A549 (cell line): ENCODE data around the gene IL9R. TPM values are rescaled to one million over a fixed set of nuclear protein-coding genes. Genes with fewer than 3 reads are reported as not detected.

Source experiments
- ATAC-seq, 2 experiments: fragments of 200-7000 bp in 1 of 2; fragments of >200 bp in 1 of 2; cut with Nextera tagmentation in 1 of 2; cut with Tn5 transposase in 1 of 2; 3 replicates each; pipeline versions ENCODE4 v1.8.0 to v1.9.1; 2018 to 2020; ENCODE audit warnings: mild to moderate bottlenecking in 1 of 2, moderate library complexity in 1 of 2
- CTCF ChIA-PET: fragments of 300-600 bp; sonication (Branson Sonifier 250); formaldehyde crosslinking; extraction: SDS; loops from one replicate; lab custom pipeline; 2021; ENCODE audit warnings: antibody characterized with exemption, inconsistent platforms; lab: Yijun Ruan, JAX
- POLR2A ChIA-PET: fragments of 350-600 bp; formaldehyde crosslinking; extraction: SDS; loops from one replicate; lab custom pipeline; 2021; ENCODE audit warnings: antibody characterized with exemption, inconsistent platforms; lab: Yijun Ruan, JAX
- DNase-seq, 2 experiments: peaks; one replicate each; pipeline versions ENCODE4 v3.0.0 to v3.0.0-alpha.2; 2011 to 2016; ENCODE audit warnings: low read depth in 1 of 2, low spot score in 1 of 2
- FAIRE-seq: peaks from 2 replicates; lab custom pipeline; 2011; peaks lifted over from hg19 to GRCh38; lab: Jason Lieb, UNC
- H3K27ac ChIP-seq, 2 experiments: fragments of >200 bp; sonication (Bioruptor Twin); formaldehyde crosslinking; 3 replicates each; pipeline ENCODE4 v1.5.1; 2016 to 2017
- H3K4me1 ChIP-seq: fragments of >200 bp; sonication (Bioruptor Twin); formaldehyde crosslinking; 3 replicates; pipeline ENCODE4 v1.6.1; 2016
- H3K4me2 ChIP-seq: fragments of >200 bp; sonication (Bioruptor Twin); formaldehyde crosslinking; 3 replicates; pipeline ENCODE4 v1.6.1; 2016
- H3K4me3 ChIP-seq: fragments of >200 bp; sonication (Bioruptor Twin); formaldehyde crosslinking; 3 replicates; pipeline ENCODE4 v1.5.1; 2016
- H3K9me3 ChIP-seq: fragments of >200 bp; sonication (Bioruptor Twin); formaldehyde crosslinking; 3 replicates; pipeline ENCODE4 v1.6.1; 2016
- BHLHE40 ChIP-seq: IDR thresholded peaks from 2 replicates; pipeline ENCODE4 v1.6.1; 2012; ENCODE audit warnings: low read depth, low read length, inconsistent platforms
- CBX8 ChIP-seq: fragments of 200-600 bp; sonication (generic); IDR thresholded peaks from 2 replicates; pipeline ENCODE4 v1.6.1; 2016
- CHD2 ChIP-seq: fragments of 150-350 bp; IDR thresholded peaks from 2 replicates; pipeline ENCODE4 v1.6.1; 2014; ENCODE audit warnings: low read length; ENCODE audit not compliant: partially characterized antibody
- CHD4 ChIP-seq: fragments of 200-600 bp; sonication (generic); IDR thresholded peaks from 2 replicates; pipeline ENCODE4 v1.6.1; 2016; ENCODE audit warnings: antibody characterized with exemption, mild to moderate bottlenecking, borderline replicate concordance
- EP300 ChIP-seq, 2 experiments: fragments of >200 bp; sonication (Bioruptor Twin); formaldehyde crosslinking; IDR thresholded peaks; 2 replicates in 1 of 2; 3 replicates in 1 of 2; pipeline ENCODE4 v1.6.1; 2016 to 2017
- FOSB ChIP-seq: fragments of 250-450 bp; sonication (Bioruptor Pico); IDR thresholded peaks from 2 replicates; pipeline ENCODE4 v1.5.0; 2020; ENCODE audit warnings: mild to moderate bottlenecking, moderate library complexity
- FOSL2 ChIP-seq, 2 experiments: fragments of 450-650 bp in 1 of 2; fragments of >200 bp in 1 of 2; sonication (Bioruptor Twin) in 1 of 2; formaldehyde crosslinking; IDR thresholded peaks; 2 replicates each; pipeline versions ENCODE4 v1.5.0 to v1.6.1; 2016 to 2020; ENCODE audit warnings: mild to moderate bottlenecking in 1 of 2, moderate library complexity in 1 of 2
- FOXS1 ChIP-seq: fragments of 250-450 bp; sonication (Bioruptor Pico); IDR thresholded peaks from 2 replicates; pipeline ENCODE4 v1.5.0; 2020; ENCODE audit warnings: mild to moderate bottlenecking, moderate library complexity
- HEYL ChIP-seq: fragments of 250-450 bp; sonication (Bioruptor Pico); IDR thresholded peaks from 2 replicates; pipeline ENCODE4 v1.8.0; 2021; ENCODE audit warnings: mild to moderate bottlenecking, moderate library complexity
- JUN ChIP-seq, 2 experiments: fragments of >200 bp; sonication (Bioruptor Twin); formaldehyde crosslinking; IDR thresholded peaks; 2 replicates in 1 of 2; 3 replicates in 1 of 2; pipeline ENCODE4 v1.6.1; 2016 to 2017
- JUNB ChIP-seq: fragments of >200 bp; sonication (Bioruptor Twin); formaldehyde crosslinking; IDR thresholded peaks from 2 replicates; pipeline ENCODE4 v1.6.1; 2016
- KDM1A ChIP-seq: fragments of 200-600 bp; sonication (generic); IDR thresholded peaks from 2 replicates; pipeline ENCODE4 v1.6.1; 2016; ENCODE audit warnings: low read depth, mild to moderate bottlenecking
- KDM5A ChIP-seq: fragments of 200-600 bp; sonication (generic); IDR thresholded peaks from 2 replicates; pipeline ENCODE4 v1.6.1; 2016; ENCODE audit warnings: antibody characterized with exemption, mild to moderate bottlenecking
- MAFK ChIP-seq: fragments of 450-650 bp; IDR thresholded peaks from 2 replicates; pipeline ENCODE4 v1.6.1; 2014; ENCODE audit not compliant: partially characterized antibody
- MYC ChIP-seq: IDR thresholded peaks from 2 replicates; pipeline ENCODE4 v1.6.1; 2012; ENCODE audit warnings: mild to moderate bottlenecking, inconsistent platforms, low read length, improper control_type of control experiment, borderline replicate concordance
- NPAS2 ChIP-seq: fragments of 250-450 bp; sonication (Bioruptor Pico); IDR thresholded peaks from 2 replicates; pipeline ENCODE4 v1.8.0; 2022; ENCODE audit warnings: mild to moderate bottlenecking, moderate library complexity, borderline replicate concordance
- NR3C1 ChIP-seq: fragments of >200 bp; sonication (Bioruptor Twin); formaldehyde crosslinking; IDR thresholded peaks from 3 replicates; pipeline ENCODE4 v1.6.1; 2017
- RAD21 ChIP-seq, 2 experiments: fragments of >200 bp in 1 of 2; sonication (Bioruptor Twin) in 1 of 2; formaldehyde crosslinking in 1 of 2; IDR thresholded peaks in 1 of 2; conservative IDR thresholded peaks in 1 of 2; 2 replicates in 1 of 2; 3 replicates in 1 of 2; pipeline ENCODE4 v1.6.1; 2012 to 2018; ENCODE audit warnings: inconsistent platforms in 1 of 2
- RCOR1 ChIP-seq: fragments of 150-350 bp; IDR thresholded peaks from 2 replicates; pipeline ENCODE4 v1.6.1; 2014; ENCODE audit warnings: antibody characterized with exemption, low read length, low read depth
- SMC3 ChIP-seq: fragments of >200 bp; sonication (Bioruptor Twin); formaldehyde crosslinking; IDR thresholded peaks from 3 replicates; pipeline ENCODE4 v1.6.1; 2018; ENCODE audit warnings: inconsistent platforms
- SREBF2 ChIP-seq: fragments of 450-650 bp; IDR thresholded peaks from 2 replicates; pipeline ENCODE4 v1.6.1; 2014; ENCODE audit warnings: mild to moderate bottlenecking, moderate library complexity
- ZFP36 ChIP-seq: fragments of 450-650 bp; IDR thresholded peaks from 2 replicates; pipeline ENCODE4 v1.6.1; 2014; ENCODE audit warnings: borderline replicate concordance; ENCODE audit not compliant: partially characterized antibody
- WGBS: methylation state at CpG from one replicate; pipeline ENCODE4 v1.1.6; 2017; ENCODE audit errors: missing lambda C conversion rate; 5-methylcytosine and 5-hydroxymethylcytosine counted together
- polyA plus RNA-seq, 4 experiments: library from polyadenylated mRNA; depleted of rRNA in 3 of 4; stranded (reverse); fragments of >200 nt; fragmentation: RNase III in 1 of 4; extraction: RNeasy Plus Mini Kit Qiagen cat#74134 plus additional on column Dnase treatment in 1 of 4; gene quantifications; 2 replicates in 3 of 4; 3 replicates in 1 of 4; pipeline ENCODE4 v1.2.3, GENCODE V29; 2011 to 2017
- TF ChIP-seq, protein P1 (sequence below): fragments of >200 bp; sonication (Bioruptor Twin); formaldehyde crosslinking; IDR thresholded peaks from 2 replicates; pipeline ENCODE4 v1.6.1; 2016
- TF ChIP-seq, protein P2 (sequence below): fragments of >200 bp; sonication (Bioruptor Twin); formaldehyde crosslinking; IDR thresholded peaks from 3 replicates; pipeline ENCODE4 v1.5.1; 2016
- TF ChIP-seq, protein P3 (sequence below): fragments of 250-450 bp; sonication (Bioruptor Pico); IDR thresholded peaks from 2 replicates; pipeline ENCODE4 v1.5.0; 2021; ENCODE audit warnings: mild to moderate bottlenecking, moderate library complexity, borderline replicate concordance
- TF ChIP-seq, protein P4 (sequence below): fragments of 200-600 bp; sonication (generic); IDR thresholded peaks from 2 replicates; pipeline ENCODE4 v1.6.1; 2016; ENCODE audit warnings: antibody characterized with exemption, mild to moderate bottlenecking, moderate library complexity

Gene IL9R
- polyA plus RNA-seq, 2 of the 4 experiments (the other 2 are of a cell fraction): 0.06 to 0.12 TPM

DNA sequence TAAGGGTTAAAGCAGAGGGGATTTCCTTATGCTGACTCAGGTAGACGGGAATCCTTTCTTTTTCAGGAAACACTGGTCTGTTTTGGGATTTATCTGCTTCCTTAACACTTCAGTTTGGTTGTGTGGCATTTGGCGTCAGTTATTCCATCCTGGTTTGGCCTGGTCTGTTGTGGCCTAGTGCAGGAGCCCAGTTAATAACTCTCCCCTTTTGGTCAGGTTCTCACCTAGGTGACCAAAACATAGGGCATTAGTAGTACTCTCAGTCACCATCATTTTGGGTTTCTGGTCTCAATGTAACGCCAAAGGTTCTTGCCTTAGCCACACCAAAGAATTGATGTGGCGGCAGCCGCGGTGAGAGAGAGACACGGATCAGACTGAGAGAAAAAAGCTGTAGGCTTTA is 39.7 kb upstream of the IL9R start:
- no peak for FAIRE-seq
- Histone ChIP-seq H3K4me1 (no peaks in the 10 kb centered on the region), H3K9me3 (no peaks in the 10 kb centered on the region), H3K4me3 (no peak overlapping the region), H3K4me2 (no peak overlapping the region), H3K27ac (no peak overlapping the region)
- ChIA-PET POLR2A (no interaction called here), CTCF (no interaction called here)
- TF ChIP-seq BHLHE40 (no peak), NR3C1 (no peak), JUN (IDR thresholded peaks at IDR 0.05) (no peak), ZFP36 (no peak), FOSL2 (IDR thresholded peaks at IDR 0.05) (no peak), FOSL2 (CRISPR knock-in tag; IDR thresholded peaks at IDR 0.05) (no peak), RAD21 (conservative IDR thresholded peaks at IDR 0.05 in 1 of 2, IDR thresholded peaks at IDR 0.05 in 1 of 2) (no peak), SREBF2 (no peak), CBX8 (no peak), RCOR1 (no peak), MYC (no peak), JUNB (no peak), CHD2 (no peak), KDM1A (no peak), FOXS1 (CRISPR knock-in tag) (no peak), KDM5A (no peak), EP300 (IDR thresholded peaks at IDR 0.05) (no peak)
- TF ChIP-seq, protein P1, sequence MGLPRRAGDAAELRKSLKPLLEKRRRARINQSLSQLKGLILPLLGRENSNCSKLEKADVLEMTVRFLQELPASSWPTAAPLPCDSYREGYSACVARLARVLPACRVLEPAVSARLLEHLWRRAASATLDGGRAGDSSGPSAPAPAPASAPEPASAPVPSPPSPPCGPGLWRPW: no peak
- TF ChIP-seq, protein P2, sequence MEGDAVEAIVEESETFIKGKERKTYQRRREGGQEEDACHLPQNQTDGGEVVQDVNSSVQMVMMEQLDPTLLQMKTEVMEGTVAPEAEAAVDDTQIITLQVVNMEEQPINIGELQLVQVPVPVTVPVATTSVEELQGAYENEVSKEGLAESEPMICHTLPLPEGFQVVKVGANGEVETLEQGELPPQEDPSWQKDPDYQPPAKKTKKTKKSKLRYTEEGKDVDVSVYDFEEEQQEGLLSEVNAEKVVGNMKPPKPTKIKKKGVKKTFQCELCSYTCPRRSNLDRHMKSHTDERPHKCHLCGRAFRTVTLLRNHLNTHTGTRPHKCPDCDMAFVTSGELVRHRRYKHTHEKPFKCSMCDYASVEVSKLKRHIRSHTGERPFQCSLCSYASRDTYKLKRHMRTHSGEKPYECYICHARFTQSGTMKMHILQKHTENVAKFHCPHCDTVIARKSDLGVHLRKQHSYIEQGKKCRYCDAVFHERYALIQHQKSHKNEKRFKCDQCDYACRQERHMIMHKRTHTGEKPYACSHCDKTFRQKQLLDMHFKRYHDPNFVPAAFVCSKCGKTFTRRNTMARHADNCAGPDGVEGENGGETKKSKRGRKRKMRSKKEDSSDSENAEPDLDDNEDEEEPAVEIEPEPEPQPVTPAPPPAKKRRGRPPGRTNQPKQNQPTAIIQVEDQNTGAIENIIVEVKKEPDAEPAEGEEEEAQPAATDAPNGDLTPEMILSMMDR: no peak
- TF ChIP-seq, protein P3, sequence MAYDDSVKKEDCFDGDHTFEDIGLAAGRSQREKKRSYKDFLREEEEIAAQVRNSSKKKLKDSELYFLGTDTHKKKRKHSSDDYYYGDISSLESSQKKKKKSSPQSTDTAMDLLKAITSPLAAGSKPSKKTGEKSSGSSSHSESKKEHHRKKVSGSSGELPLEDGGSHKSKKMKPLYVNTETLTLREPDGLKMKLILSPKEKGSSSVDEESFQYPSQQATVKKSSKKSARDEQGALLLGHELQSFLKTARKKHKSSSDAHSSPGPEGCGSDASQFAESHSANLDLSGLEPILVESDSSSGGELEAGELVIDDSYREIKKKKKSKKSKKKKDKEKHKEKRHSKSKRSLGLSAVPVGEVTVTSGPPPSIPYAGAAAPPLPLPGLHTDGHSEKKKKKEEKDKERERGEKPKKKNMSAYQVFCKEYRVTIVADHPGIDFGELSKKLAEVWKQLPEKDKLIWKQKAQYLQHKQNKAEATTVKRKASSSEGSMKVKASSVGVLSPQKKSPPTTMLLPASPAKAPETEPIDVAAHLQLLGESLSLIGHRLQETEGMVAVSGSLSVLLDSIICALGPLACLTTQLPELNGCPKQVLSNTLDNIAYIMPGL: no peak
- TF ChIP-seq, protein P4, sequence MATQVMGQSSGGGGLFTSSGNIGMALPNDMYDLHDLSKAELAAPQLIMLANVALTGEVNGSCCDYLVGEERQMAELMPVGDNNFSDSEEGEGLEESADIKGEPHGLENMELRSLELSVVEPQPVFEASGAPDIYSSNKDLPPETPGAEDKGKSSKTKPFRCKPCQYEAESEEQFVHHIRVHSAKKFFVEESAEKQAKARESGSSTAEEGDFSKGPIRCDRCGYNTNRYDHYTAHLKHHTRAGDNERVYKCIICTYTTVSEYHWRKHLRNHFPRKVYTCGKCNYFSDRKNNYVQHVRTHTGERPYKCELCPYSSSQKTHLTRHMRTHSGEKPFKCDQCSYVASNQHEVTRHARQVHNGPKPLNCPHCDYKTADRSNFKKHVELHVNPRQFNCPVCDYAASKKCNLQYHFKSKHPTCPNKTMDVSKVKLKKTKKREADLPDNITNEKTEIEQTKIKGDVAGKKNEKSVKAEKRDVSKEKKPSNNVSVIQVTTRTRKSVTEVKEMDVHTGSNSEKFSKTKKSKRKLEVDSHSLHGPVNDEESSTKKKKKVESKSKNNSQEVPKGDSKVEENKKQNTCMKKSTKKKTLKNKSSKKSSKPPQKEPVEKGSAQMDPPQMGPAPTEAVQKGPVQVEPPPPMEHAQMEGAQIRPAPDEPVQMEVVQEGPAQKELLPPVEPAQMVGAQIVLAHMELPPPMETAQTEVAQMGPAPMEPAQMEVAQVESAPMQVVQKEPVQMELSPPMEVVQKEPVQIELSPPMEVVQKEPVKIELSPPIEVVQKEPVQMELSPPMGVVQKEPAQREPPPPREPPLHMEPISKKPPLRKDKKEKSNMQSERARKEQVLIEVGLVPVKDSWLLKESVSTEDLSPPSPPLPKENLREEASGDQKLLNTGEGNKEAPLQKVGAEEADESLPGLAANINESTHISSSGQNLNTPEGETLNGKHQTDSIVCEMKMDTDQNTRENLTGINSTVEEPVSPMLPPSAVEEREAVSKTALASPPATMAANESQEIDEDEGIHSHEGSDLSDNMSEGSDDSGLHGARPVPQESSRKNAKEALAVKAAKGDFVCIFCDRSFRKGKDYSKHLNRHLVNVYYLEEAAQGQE: no peak
- WGBS: 63% methylated on average over 7 of the region's 7 CpGs
- ATAC-seq: no peak
- no peak for DNase-seq

DNA sequence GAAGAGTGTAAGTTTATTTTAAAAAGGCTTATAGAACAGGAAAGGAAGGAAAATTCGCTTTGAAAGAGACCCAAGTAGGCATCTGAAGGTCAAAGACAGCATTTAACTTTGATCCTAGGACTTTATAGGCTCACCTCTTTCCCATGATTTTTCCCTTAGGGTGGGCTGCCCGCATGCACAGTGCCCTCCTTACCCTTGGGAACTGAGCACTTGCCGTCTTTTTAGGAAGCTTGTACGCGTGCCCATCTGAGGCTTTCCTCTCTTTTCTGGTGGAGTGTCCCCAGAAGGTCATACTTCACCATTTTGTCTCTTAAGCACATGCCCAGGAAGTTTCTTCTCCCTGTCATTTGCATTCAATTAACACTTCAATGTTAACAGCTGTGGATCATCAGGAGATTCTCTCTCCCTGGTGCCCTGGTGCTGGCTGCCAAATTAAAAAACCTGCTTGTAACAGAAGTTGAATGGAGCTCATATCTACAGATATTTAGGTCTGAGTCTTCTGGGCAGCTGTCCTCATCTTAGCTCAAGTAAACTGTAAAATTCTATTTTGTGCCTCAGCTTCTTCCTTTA is 38.4 kb upstream of the IL9R start:
- Histone ChIP-seq H3K9me3 (no peaks in the 10 kb centered on the region), H3K27ac (no peak overlapping the region), H3K4me2 (no peak overlapping the region), H3K4me1 (no peaks in the 10 kb centered on the region), H3K4me3 (no peak overlapping the region)
- DNase-seq: no peak
- FAIRE-seq: no peak
- WGBS: 40% methylated on average over 5 of the region's 5 CpGs
- ChIA-PET CTCF (no interaction called here), POLR2A (no interaction called here)
- no peak for ATAC-seq
- TF ChIP-seq CHD2 (no peak), FOSL2 (IDR thresholded peaks at IDR 0.05) (no peak), FOSL2 (CRISPR knock-in tag; IDR thresholded peaks at IDR 0.05) (no peak), CHD4 (no peak), HEYL (CRISPR knock-in tag) (no peak), NPAS2 (CRISPR knock-in tag) (no peak), FOXS1 (CRISPR knock-in tag) (no peak), MAFK (no peak), MYC (no peak), SMC3 (no peak), FOSB (no peak), CBX8 (no peak)
- TF ChIP-seq, protein P4: no peak
- TF ChIP-seq, protein P1: no peak
